NCI-H69 (cell line): ENCODE measurements around the gene MCF2L2.

Experiments
- DNase-seq: peaks from one replicate; lab custom pipeline; 2025; lab: John Stamatoyannopoulos, UW

The MCF2L2 gene

DNA sequence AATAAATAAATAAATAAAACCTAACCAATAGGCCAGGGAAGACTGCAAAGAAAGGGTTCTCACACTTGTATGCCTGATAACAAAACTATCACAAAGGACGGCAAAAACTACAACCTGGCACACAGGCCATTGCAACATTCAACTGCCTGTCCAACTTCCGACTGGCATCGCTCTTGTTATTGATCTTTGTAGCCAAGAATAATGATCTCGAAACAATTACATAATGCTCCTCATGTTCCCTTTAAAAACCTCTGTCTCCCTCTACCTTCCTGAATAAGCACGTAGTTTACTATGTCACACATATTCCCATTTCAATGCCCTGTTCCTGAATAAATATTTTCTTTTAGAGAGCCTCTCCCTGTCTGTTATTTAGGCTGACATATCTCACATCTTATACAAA is 101.1 kb downstream of the MCF2L2 start:
- DNase-seq = no peak

DNA sequence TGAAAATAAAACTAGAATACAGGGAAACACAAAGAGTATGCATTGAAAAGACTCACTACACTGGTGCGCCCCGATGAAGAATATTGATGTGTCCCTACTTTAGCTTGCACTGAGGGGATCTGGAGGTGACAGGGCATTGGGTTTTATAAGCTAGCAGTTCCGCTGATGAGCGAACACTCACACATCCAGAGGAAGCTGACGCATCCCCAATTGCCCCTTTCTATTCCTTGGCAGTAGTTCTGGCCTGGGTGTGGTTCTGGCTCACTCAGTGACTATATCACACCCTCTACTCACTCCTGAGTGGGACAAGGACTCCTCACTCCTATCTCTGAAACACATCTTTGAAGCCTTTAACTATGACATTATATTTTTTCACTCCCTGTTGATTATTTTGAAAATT is 104.3 kb downstream of the MCF2L2 start:
- no peak for DNase-seq

- DNase-seq = no peak
These were observed 109.0 kb downstream of the MCF2L2 start for GRCh38 chr3:183319371-183319770.

- DNase-seq = no peak
These were observed 109.5 kb downstream of the MCF2L2 start for GRCh38 chr3:183318877-183319276.

DNA sequence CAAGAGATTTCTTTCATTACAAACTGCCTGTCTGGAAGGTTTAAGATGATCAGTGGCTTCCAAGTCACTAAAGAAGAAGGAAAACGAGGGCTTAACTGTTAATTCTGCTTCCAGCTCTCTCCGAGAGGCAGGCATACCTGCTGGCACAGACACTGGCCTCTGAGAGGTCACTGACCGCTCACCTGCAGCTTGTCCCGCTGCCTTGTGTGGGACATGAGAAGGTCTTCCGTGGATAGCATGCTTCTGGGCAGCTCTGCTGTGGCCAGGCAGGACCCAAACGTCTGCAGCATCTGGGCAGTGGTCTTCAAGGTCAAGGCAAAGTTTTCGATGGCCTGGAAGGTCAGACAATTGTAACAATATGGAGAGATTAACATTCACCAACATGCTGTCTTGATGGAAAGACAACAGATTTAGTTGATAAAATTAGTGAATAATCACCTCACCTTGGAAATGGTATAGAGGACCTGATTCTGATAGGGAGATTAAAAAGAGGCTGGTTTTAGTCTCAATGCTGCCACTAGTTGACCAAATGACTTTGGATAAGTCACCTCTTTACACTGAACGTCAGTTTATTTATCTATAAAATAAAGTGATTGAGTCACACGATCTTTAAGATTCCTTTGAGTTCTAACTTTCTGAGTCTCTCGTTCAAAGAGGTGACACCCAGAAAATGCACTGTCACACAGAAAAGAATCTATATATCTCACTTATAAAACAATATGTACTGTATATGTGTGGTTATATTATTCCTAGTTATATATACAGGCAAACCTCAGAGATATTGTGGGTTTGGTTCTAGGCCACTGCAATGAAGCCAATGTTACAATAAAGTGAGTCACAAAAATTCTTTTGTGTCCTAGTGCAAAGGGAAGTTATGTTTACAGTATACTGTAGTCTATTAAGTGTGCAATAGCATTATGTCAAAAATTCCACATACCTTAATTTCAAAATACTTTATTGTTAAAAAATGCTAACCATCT is 110.2 kb downstream of the MCF2L2 start:
- no peak for DNase-seq

DNA sequence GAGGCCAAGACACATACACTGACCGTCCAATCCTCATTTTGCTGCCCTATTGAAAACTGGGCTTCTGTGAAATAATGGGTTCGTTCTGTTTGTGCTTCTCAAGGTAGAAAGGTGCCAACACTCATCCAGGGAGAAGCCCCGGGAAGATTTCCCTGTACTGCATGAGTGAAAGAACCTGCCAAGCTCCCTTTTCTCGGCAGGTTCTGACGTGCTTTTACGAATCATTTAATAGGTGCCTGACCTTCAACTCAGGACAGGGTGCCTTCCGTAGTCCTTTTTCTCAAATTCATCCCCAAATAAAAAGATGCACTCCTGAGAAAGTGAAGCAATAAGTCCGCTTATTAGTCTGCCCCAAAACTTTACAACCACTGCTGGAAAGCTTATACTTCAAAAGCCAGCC is 111.1 kb downstream of the MCF2L2 start:
- DNase-seq = no peak

DNA sequence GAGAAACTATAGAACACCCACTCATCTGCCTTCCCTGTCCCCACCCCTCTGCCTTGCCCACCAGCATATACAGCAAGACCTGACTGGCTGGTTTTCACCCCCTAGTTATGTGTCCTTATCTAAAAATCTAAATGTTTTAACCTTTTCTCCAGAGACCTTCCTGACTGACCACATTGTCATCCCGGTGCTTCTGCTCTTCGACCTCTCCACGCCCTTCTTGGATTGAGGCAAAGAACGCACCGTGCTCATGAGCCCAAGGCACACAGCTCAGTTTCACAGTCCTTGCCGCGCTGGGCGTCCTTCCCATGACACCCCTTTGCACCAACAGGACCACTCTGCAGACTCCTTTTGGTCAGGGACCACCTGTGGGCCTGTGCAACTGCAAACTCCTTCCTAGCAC is 112.7 kb downstream of the MCF2L2 start:
- DNase-seq = no peak

GRCh38 chr3:183313764-183314163 is 114.7 kb downstream of the MCF2L2 start:
- no peak for DNase-seq

DNA sequence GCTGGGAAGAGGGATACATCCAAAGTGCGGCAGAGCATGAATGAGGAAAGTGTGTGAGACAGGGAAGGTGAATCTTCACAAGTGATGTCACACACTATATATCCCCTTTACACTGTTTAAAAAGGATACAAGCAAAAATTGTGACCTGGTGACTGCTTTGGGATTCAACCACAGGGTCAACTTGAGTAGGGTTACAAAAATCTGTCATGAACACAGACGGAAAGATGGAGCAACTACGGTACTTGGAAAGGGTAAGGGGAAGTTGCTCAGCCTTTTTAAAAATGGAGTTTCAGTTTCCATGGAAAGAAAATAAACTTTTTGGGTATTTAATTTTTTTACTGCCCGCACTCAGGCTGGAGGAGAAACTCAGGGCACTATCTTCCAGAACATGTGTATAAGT is 115.1 kb downstream of the MCF2L2 start:
- DNase-seq = no peak

- no peak for DNase-seq
These were observed 116.0 kb downstream of the MCF2L2 start for GRCh38 chr3:183312433-183312832.

GRCh38 chr3:183310936-183311335 is 117.5 kb downstream of the MCF2L2 start:
- DNase-seq = no peak

DNA sequence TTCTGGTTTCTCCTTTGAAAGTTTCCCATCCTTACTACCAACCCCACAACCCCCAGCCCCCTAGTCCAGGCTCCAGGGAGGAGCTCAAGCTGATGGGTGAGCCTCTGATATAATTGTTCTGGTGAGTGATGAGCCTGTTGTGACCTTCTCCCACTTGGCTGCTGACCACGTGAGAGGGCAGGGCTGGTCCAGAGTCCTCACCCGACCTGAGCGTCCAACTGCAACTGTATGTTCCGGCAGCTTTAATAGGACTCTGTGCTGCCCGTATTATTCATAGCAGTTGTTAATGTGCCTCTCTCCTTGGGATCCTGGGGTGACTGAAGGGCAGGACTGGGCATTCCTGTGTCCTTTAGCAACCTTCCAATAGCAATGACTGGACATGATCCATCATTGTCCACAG is 119.1 kb downstream of the MCF2L2 start:
- DNase-seq = no peak

- no peak for DNase-seq
These were observed 119.7 kb downstream of the MCF2L2 start for GRCh38 chr3:183308751-183309150.

GRCh38 chr3:183307749-183308148 is 120.7 kb downstream of the MCF2L2 start:
- DNase-seq = no peak

DNA sequence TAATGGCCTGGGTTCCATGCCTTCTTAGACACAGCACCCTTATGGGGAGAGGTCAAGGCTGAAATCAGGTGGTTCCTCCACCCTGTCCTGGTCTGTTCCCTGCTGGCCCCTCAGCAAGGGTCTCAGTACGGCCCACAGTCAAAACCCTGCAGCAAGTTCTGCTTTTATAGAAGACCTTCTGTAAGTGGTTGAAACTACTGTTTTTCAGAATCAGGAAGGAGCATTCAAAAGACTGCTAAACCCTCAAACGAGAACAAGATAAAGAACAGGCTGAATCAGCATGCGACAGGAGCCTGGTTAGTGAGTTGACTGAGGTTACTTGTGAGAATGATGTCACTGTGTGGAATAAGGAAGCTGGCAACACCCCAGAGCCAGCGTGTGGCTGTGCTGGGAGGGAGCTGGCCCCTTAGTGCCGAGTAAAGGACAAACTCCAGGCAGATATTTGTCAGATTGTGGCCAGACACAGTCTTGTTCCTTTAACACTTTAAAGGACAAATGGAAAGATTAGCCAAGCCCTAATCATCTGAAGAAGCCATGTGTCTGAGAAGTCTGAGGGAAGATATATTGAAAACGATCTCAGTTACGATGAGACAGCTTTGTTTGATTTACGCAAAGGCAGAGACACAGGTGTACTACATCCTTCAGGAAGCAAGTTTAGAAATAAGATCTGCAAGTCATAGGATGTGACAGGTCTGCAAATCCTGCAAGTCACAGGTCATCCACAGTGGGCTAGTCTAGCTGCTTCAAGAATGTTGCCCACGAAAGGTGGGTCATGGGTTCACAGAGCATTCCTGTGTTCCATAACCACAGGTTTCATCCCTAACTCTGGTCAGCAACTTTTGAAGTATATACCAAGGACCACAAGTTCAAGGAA is 121.4 kb downstream of the MCF2L2 start:
- peak; percentile 32 for DNase-seq

- peak; percentile 16 for DNase-seq
These were observed 124.7 kb downstream of the MCF2L2 start for GRCh38 chr3:183303690-183304089.

- peak; percentile 9 for DNase-seq
These were observed 126.4 kb downstream of the MCF2L2 start for GRCh38 chr3:183301937-183302580.

DNA sequence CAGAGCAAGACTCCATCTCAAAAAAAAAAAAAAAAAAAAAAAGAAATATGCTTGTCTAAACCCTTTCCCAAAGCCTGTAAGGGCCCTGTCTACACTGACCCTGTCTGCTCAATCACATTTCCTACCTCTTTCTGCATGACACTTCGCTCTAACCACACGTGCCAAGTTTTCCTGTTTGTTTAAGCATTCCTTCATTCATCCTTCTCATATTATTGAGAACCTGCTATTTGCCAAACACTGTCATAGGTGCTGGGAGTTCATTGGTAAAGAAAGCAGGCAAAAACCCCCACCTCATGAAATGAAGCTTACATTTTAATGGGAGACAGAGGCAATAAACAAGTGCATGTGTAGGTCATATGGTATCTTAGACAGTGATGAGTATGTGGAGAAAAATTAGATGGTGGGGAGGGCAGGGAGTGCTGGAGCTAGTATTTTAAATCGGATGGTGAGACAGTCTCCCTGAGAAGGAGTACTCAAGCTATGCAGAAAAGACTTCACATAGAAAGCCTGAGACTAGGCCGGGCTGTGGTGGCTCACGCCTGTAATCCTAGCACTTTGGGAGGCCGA is 127.3 kb downstream of the MCF2L2 start:
- DNase-seq = peak; percentile 11

DNA sequence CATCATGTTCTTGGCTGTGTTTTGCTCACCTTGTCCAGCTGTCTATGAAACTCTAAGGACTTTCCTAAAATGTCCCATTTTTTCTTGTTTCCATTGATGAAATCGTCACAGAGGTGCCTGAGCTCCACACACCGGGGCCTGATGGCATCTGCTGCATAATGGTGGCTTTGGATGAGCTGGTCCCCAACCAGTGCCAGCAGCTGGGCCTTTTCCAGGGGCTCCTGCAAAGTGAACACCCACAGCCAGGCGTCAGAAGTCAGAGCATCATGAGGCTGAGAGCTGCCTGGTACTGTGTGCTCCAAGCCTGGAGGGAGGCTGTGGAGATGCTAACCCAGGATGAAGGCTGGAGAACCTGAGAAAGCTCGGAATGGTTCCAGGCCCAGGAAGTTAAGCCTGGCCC is 128.4 kb downstream of the MCF2L2 start:
- no peak for DNase-seq

- peak; percentile 96 for DNase-seq
These were observed 129.7 kb downstream of the MCF2L2 start for GRCh38 chr3:183298701-183299153.

DNA sequence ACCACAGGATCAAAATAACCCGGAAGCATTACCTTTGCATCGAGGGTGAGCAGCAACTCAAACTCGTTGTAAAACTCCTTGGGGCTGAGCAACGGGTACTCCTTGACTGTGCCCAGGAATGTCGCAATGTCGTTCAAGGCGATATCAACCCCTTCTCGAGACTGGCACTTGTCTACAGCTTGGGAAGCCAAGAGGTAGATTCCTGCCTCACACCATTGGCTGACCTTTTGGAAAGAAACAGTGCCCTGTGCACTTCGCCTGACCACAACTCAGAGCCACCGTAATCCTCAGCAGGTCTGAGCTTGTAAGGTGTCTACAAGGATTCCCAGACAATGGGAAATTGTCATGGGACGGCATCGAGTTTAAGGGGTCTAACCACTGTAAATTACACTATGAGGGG is 131.5 kb downstream of the MCF2L2 start:
- no peak for DNase-seq

GRCh38 chr3:183295211-183295610 is 133.2 kb downstream of the MCF2L2 start:
- no peak for DNase-seq
